K562 (cell line): ENCODE data around the gene PDLIM7. TPM values are rescaled to one million over a fixed set of nuclear protein-coding genes. Genes with fewer than 3 reads are reported as not detected.
A peak's percentile ranks its signal among the peaks of the same experiment; 100 is the strongest.

ENCODE experiments used
- BCL6 ChIP-seq: fragments of 250-450 bp; sonication (Bioruptor Pico); IDR thresholded peaks from 2 replicates; pipeline ENCODE4 v1.4.0; 2020
- CBX3 ChIP-seq, 2 experiments: IDR thresholded peaks; 1 replicate in 1 of 2; 2 replicates in 1 of 2; pipeline ENCODE4 v1.6.1; 2012; ENCODE audit warnings: inconsistent platforms in 2 of 2, low read length in 2 of 2, borderline replicate concordance in 1 of 2, control low read depth in 1 of 2
- ETS1 ChIP-seq: conservative IDR thresholded peaks from 2 replicates; pipeline ENCODE4 v1.6.1; 2011; ENCODE audit warnings: low read depth, mild to moderate bottlenecking, low read length; ENCODE audit not compliant: control insufficient read depth
- FOXK2 ChIP-seq, 2 experiments: fragments of 450-650 bp; IDR thresholded peaks in 1 of 2; conservative IDR thresholded peaks in 1 of 2; 2 replicates each; pipeline ENCODE4 v1.6.1; 2016; ENCODE audit warnings: low read depth in 2 of 2, mild to moderate bottlenecking in 1 of 2
- KAT7 ChIP-seq: sonication (generic); formaldehyde crosslinking; IDR thresholded peaks from 2 replicates; pipeline ENCODE4 v1.8.0; 2022; ENCODE audit warnings: missing genetic modification reagents, mild to moderate bottlenecking, borderline replicate concordance
- KDM2B ChIP-seq: fragments of 250-450 bp; sonication (Bioruptor Pico); IDR thresholded peaks from 2 replicates; pipeline ENCODE4 v1.8.0; 2021; ENCODE audit warnings: mild to moderate bottlenecking, moderate library complexity
- KDM5B ChIP-seq: fragments of 200-600 bp; sonication (generic); IDR thresholded peaks from 2 replicates; pipeline ENCODE4 v1.6.1; 2012; ENCODE audit warnings: low read depth, mild to moderate bottlenecking, moderate library complexity, low read length, control low read depth, inconsistent platforms; ENCODE audit not compliant: insufficient replicate concordance
- MECOM ChIP-seq: fragments of 250-450 bp; sonication (Bioruptor Pico); IDR thresholded peaks from 2 replicates; pipeline ENCODE4 v1.8.0; 2022; ENCODE audit warnings: inconsistent platforms
- NR2F6 ChIP-seq: fragments of 450-650 bp; formaldehyde crosslinking; IDR thresholded peaks from 2 replicates; pipeline ENCODE4 v1.4.0; 2020; ENCODE audit warnings: mild to moderate bottlenecking
- PHF21A ChIP-seq: fragments of 450-650 bp; IDR thresholded peaks from 2 replicates; pipeline ENCODE4 v1.6.1; 2017; ENCODE audit warnings: low read depth, borderline replicate concordance
- PTBP1 ChIP-seq: fragments of 200-400 bp; formaldehyde crosslinking; IDR thresholded peaks from 2 replicates; pipeline ENCODE4 v1.6.1; 2017; ENCODE audit warnings: low read depth, low read length
- PURB ChIP-seq: sonication (generic); formaldehyde crosslinking; IDR thresholded peaks from 2 replicates; pipeline ENCODE4 v1.9.0; 2021; ENCODE audit warnings: low read depth, mild to moderate bottlenecking, missing genetic modification reagents
- SREBF1 ChIP-seq: fragments of 150-350 bp; IDR thresholded peaks from 2 replicates; pipeline ENCODE4 v1.6.1; 2014; ENCODE audit warnings: antibody characterized with exemption, low read depth, low read length, borderline replicate concordance
- STAG1 ChIP-seq: sonication (generic); formaldehyde crosslinking; IDR thresholded peaks from 2 replicates; pipeline ENCODE4 v1.5.0; 2020; ENCODE audit warnings: missing genetic modification reagents, borderline replicate concordance
- TCF7L2 ChIP-seq: fragments of 150-350 bp; IDR thresholded peaks from 2 replicates; pipeline ENCODE4 v1.6.1; 2016; ENCODE audit warnings: low read depth, mild to moderate bottlenecking, low read length, moderate library complexity
- TEAD2 ChIP-seq: fragments of 450-650 bp; IDR thresholded peaks from 2 replicates; pipeline ENCODE4 v1.6.1; 2016; ENCODE audit warnings: missing genetic modification characterization, control low read depth, missing compliant biosample characterization
- ZNF318 ChIP-seq, 2 experiments: fragments of 450-650 bp; IDR thresholded peaks; 2 replicates each; pipeline ENCODE4 v1.6.1; 2016; ENCODE audit warnings: mild to moderate bottlenecking in 2 of 2, borderline replicate concordance in 1 of 2, low read depth in 1 of 2, moderate library complexity in 1 of 2
- ZNF449 ChIP-seq: fragments of 250-450 bp; sonication (Bioruptor Pico); IDR thresholded peaks from 2 replicates; pipeline ENCODE4 v1.8.0; 2022; ENCODE audit warnings: moderate library complexity, mild to moderate bottlenecking, inconsistent platforms
- polyA plus RNA-seq, 8 experiments: library from polyadenylated mRNA; depleted of rRNA in 4 of 8; stranded (reverse) in 5 of 8; unstranded in 3 of 8; fragments of >200 nt; fragmentation: Nextera tagmentation in 2 of 8; fragmentation: Illumina TruSeq in 1 of 8; extraction: Ambion mirVana in 2 of 8; extraction: Trizol in 1 of 8; gene quantifications; 2 replicates each; pipeline versions ENCODE4 v1.2.1 to v1.2.3, GENCODE V29; 2011 to 2014; ENCODE audit warnings: inconsistent platforms in 1 of 8, missing spikeins in 1 of 8
- total RNA-seq, 7 experiments: library from RNA; depleted of rRNA in 6 of 7; stranded (reverse); fragments of >200 nt in 6 of 7; fragmentation: Illumina TruSeq in 2 of 7; extraction: Trizol in 2 of 7; gene quantifications; 2 replicates each; pipeline versions ENCODE4 v1.2.1 to v1.2.3, GENCODE V29; 2011 to 2021; ENCODE audit warnings: low replicate concordance in 1 of 7

The PDLIM7 gene
- total and polyA plus RNA-seq, 9 of the 15 experiments (the other 6 are each of a cell fraction or from before 2014, with no cell fraction given) = 2.1 to 124 (median 32.6) TPM

GRCh38 chr5:177496727-177497291, 595 bp downstream of the PDLIM7 start (continued):
- TF ChIP-seq STAG1 (CRISPR knock-in tag) (no peak), BCL6 (no peak), ZNF318 (IDR thresholded peaks at IDR 0.05; ENCODE audit: borderline replicate concordance in 1 of 2, low read depth in 1 of 2) (no peak), CBX3 (IDR thresholded peaks at IDR 0.05; ENCODE audit: borderline replicate concordance in 1 of 2, low read length in 2 of 2) (no peak), PHF21A (no peak), PTBP1 (no peak), KAT7 (CRISPR knock-in tag) (no peak; the same call in 1 of the 2 replicates), KDM2B (CRISPR knock-in tag) (no peak), ETS1 (no peak), MECOM (CRISPR knock-in tag) (no peak), FOXK2 (conservative IDR thresholded peaks at IDR 0.05 in 1 of 2, IDR thresholded peaks at IDR 0.05 in 1 of 2; ENCODE audit: low read depth in 2 of 2) (no peak), KDM5B (peak; percentile 69), TEAD2 (tag) (no peak), PURB (CRISPR knock-in tag) (no peak), TCF7L2 (no peak), SREBF1 (no peak), NR2F6 (CRISPR knock-in tag) (no peak), ZNF449 (CRISPR knock-in tag) (no peak)
